Neural cell (in vitro differentiated cells): ENCODE results near the gene EXOC6B. TPM values are rescaled to one million over a fixed set of nuclear protein-coding genes. Genes with fewer than 3 reads are reported as not detected.

Experiments used
- H2AFZ ChIP-seq: fragments of 200-600, 300-800 bp; sonication (generic), shearing (Covaris generic); 2 replicates; pipeline ENCODE4 v1.6.0; 2014; ENCODE audit warnings: low read depth, mild to moderate bottlenecking, antibody characterized with exemption, low read length, moderate library complexity
- H3F3A ChIP-seq: fragments of 200-600 bp; shearing (Covaris generic); 2 replicates; pipeline ENCODE4 v1.6.1; 2016; ENCODE audit warnings: mild to moderate bottlenecking, moderate library complexity, mixed read lengths, antibody characterized with exemption, low read length; ENCODE audit not compliant: insufficient read depth, poor library complexity, severe bottlenecking
- H3K27ac ChIP-seq: fragments of 200-600, 300-800 bp; sonication (generic), shearing (Covaris generic); 2 replicates; pipeline ENCODE4 v1.5.1; 2014; ENCODE audit warnings: mild to moderate bottlenecking, low read length, moderate library complexity
- H3K27me3 ChIP-seq: fragments of 300-800, 200-600 bp; sonication (generic), shearing (Covaris generic); 2 replicates; pipeline ENCODE4 v1.6.0; 2014; ENCODE audit warnings: mild to moderate bottlenecking, low read depth, low read length, moderate library complexity; ENCODE audit not compliant: insufficient read depth
- H3K36me3 ChIP-seq: fragments of 300-800, 200-600 bp; sonication (generic), shearing (Covaris generic); 2 replicates; pipeline ENCODE4 v1.5.1; 2014; ENCODE audit warnings: mild to moderate bottlenecking, antibody characterized with exemption, low read length, moderate library complexity; ENCODE audit not compliant: insufficient read depth
- H3K4me2 ChIP-seq: fragments of 300-800, 200-600 bp; sonication (generic), shearing (Covaris generic); 2 replicates; pipeline ENCODE4 v1.6.0; 2014; ENCODE audit warnings: mild to moderate bottlenecking, low read length
- H3K4me3 ChIP-seq: fragments of 300-800, 200-600 bp; sonication (generic), shearing (Covaris generic); 2 replicates; pipeline ENCODE4 v1.5.1; 2014; ENCODE audit warnings: mild to moderate bottlenecking, low read length, moderate library complexity
- H3K79me2 ChIP-seq: fragments of 200-600 bp; shearing (Covaris generic); replicated peaks from 2 replicates; pipeline ENCODE4 v1.6.0; 2014; ENCODE audit warnings: mild to moderate bottlenecking, low read length, moderate library complexity; ENCODE audit not compliant: insufficient read depth
- H3K9ac ChIP-seq: fragments of 300-800, 200-600 bp; sonication (generic), shearing (Covaris generic); 2 replicates; pipeline ENCODE4 v1.6.1; 2016; ENCODE audit warnings: mild to moderate bottlenecking, low read length, mixed read lengths
- H3K9me2 ChIP-seq: fragments of 200-600 bp; shearing (Covaris generic); 2 replicates; pipeline ENCODE4 v1.6.1; 2016; ENCODE audit warnings: mild to moderate bottlenecking, low read length, mixed read lengths; ENCODE audit not compliant: insufficient read depth
- H3K9me3 ChIP-seq: fragments of 200-600, 300-800 bp; sonication (generic), shearing (Covaris generic); 2 replicates; pipeline ENCODE4 v1.6.1; 2016; ENCODE audit warnings: mild to moderate bottlenecking, mixed run types, low read length, moderate library complexity, mixed read lengths
- H4K20me1 ChIP-seq: fragments of 200-600 bp; shearing (Covaris generic); 2 replicates; pipeline ENCODE4 v1.6.1; 2016; ENCODE audit warnings: mild to moderate bottlenecking, mixed run types; ENCODE audit not compliant: insufficient read depth
- CTCF ChIP-seq: fragments of 450-650 bp; IDR thresholded peaks from 2 replicates; pipeline ENCODE4 v1.5.1; 2014; ENCODE audit warnings: antibody characterized with exemption, mild to moderate bottlenecking, moderate library complexity; ENCODE audit not compliant: poor library complexity, severe bottlenecking
- EP300 ChIP-seq: fragments of 450-650 bp; conservative IDR thresholded peaks from 2 replicates; pipeline ENCODE4 v1.6.1; 2014; ENCODE audit warnings: antibody characterized with exemption, mild to moderate bottlenecking, moderate library complexity; ENCODE audit not compliant: poor library complexity, severe bottlenecking
- EZH2 ChIP-seq: fragments of 200-600, 300-800 bp; shearing (Covaris generic), sonication (generic); IDR thresholded peaks from 2 replicates; pipeline ENCODE4 v1.6.1; 2014; ENCODE audit warnings: antibody characterized with exemption, low read length, borderline replicate concordance, mild to moderate bottlenecking; ENCODE audit not compliant: insufficient read depth, poor library complexity, severe bottlenecking
- RAD21 ChIP-seq: fragments of 450-650 bp; conservative IDR thresholded peaks from 2 replicates; pipeline ENCODE4 v1.6.1; 2014; ENCODE audit warnings: antibody characterized with exemption, mild to moderate bottlenecking, moderate library complexity
- REST ChIP-seq: IDR thresholded peaks from 2 replicates; pipeline ENCODE4 v1.6.1; 2012; ENCODE audit warnings: borderline replicate concordance
- SMC3 ChIP-seq: fragments of 450-650 bp; conservative IDR thresholded peaks from 2 replicates; pipeline ENCODE4 v1.6.1; 2014; ENCODE audit warnings: antibody characterized with exemption, mild to moderate bottlenecking, moderate library complexity; ENCODE audit not compliant: poor library complexity
- TAF1 ChIP-seq: IDR thresholded peaks from 2 replicates; pipeline ENCODE4 v1.6.1; 2012; ENCODE audit warnings: low read depth
- polyA plus RNA-seq: library from polyadenylated mRNA; depleted of rRNA; stranded (reverse); fragments of >200 nt; gene quantifications from 2 replicates; pipeline ENCODE4 v1.2.3, GENCODE V29; 2014

Gene EXOC6B
- polyA plus RNA-seq, 1 donor from 2014 or later = 23.4 TPM

- Histone ChIP-seq H3K27me3 (no peaks in the 10 kb centered on the region), H3K79me2 (no peaks in the 10 kb centered on the region), H3K9ac (no peak overlapping the region), H4K20me1 (no peaks in the 10 kb centered on the region), H3K4me2 (no peak overlapping the region), H2AFZ (no peak overlapping the region), H3K9me2 (no peaks in the 10 kb centered on the region), H3K9me3 (no peaks in the 10 kb centered on the region), H3K27ac (no peak overlapping the region), H3K36me3 (peaks cover 4% of the 10 kb centered on the region), H3F3A (no peaks in the 10 kb centered on the region), H3K4me3 (no peak overlapping the region)
- no peak for TF ChIP-seq REST
- TF ChIP-seq RAD21 = no peak
- no peak for TF ChIP-seq SMC3
- no peak for TF ChIP-seq TAF1
- TF ChIP-seq EZH2 = no peak
Observed at GRCh38 chr2:72414137-72414760, 411.6 kb downstream of the EXOC6B start.

GRCh38 chr2:72413716-72414115 is 412.1 kb downstream of the EXOC6B start:
- Histone ChIP-seq H3K4me3 (no peak overlapping the region), H2AFZ (no peak overlapping the region), H3K9me3 (no peaks in the 10 kb centered on the region), H3F3A (no peaks in the 10 kb centered on the region), H3K9me2 (no peaks in the 10 kb centered on the region), H3K79me2 (no peaks in the 10 kb centered on the region), H3K36me3 (no peaks in the 10 kb centered on the region), H3K27me3 (no peaks in the 10 kb centered on the region), H4K20me1 (no peaks in the 10 kb centered on the region), H3K27ac (no peak overlapping the region), H3K4me2 (no peak overlapping the region), H3K9ac (no peak overlapping the region)
- TF ChIP-seq RAD21 (no peak), CTCF (no peak), EZH2 (no peak), SMC3 (no peak), TAF1 (no peak), EP300 (no peak)

GRCh38 chr2:72412214-72412613 is 413.6 kb downstream of the EXOC6B start:
- Histone ChIP-seq H3F3A (no peaks in the 10 kb centered on the region), H3K9me2 (no peaks in the 10 kb centered on the region), H3K4me2 (no peak overlapping the region), H3K4me3 (no peak overlapping the region), H3K36me3 (no peaks in the 10 kb centered on the region), H3K79me2 (no peaks in the 10 kb centered on the region), H2AFZ (no peak overlapping the region), H3K27me3 (no peaks in the 10 kb centered on the region), H4K20me1 (no peaks in the 10 kb centered on the region), H3K9me3 (no peaks in the 10 kb centered on the region), H3K9ac (no peak overlapping the region), H3K27ac (no peak overlapping the region)
- TF ChIP-seq EZH2 (no peak), EP300 (no peak), TAF1 (no peak)
